Karpas-422 (cell line): ENCODE data around the gene CAMK2A. TPM values are rescaled to one million over a fixed set of nuclear protein-coding genes. Genes with fewer than 3 reads are reported as not detected.

Experiments
- DNase-seq: peaks from one replicate; pipeline ENCODE4 v3.0.0-alpha.2; 2015
- H2AFZ ChIP-seq: fragments of 200-600 bp; sonication (generic); 2 replicates; pipeline ENCODE4 v1.6.1; 2014; ENCODE audit warnings: antibody characterized with exemption, low read length, mixed read lengths
- H3K27ac ChIP-seq: fragments of 200-600 bp; sonication (generic); 2 replicates; pipeline ENCODE4 v1.5.1; 2014; ENCODE audit warnings: mild to moderate bottlenecking, low read length, moderate library complexity
- H3K27me3 ChIP-seq: fragments of 200-600 bp; sonication (generic); 2 replicates; pipeline ENCODE4 v1.6.1; 2014; ENCODE audit warnings: low read length, mixed read lengths
- H3K36me3 ChIP-seq: fragments of 200-600 bp; sonication (generic); 2 replicates; pipeline ENCODE4 v1.6.1; 2014; ENCODE audit warnings: low read length, mixed read lengths; ENCODE audit not compliant: insufficient read depth
- H3K4me1 ChIP-seq: fragments of 200-600 bp; sonication (generic); 2 replicates; pipeline ENCODE4 v1.6.1; 2014; ENCODE audit warnings: mild to moderate bottlenecking, low read length, mixed read lengths
- H3K4me2 ChIP-seq: fragments of 200-600 bp; sonication (generic); 2 replicates; pipeline ENCODE4 v1.6.1; 2014; ENCODE audit warnings: low read length, low read depth, mild to moderate bottlenecking; ENCODE audit not compliant: poor library complexity, severe bottlenecking
- H3K4me3 ChIP-seq: fragments of 200-600 bp; sonication (generic); 2 replicates; pipeline ENCODE4 v1.5.1; 2014; ENCODE audit warnings: mild to moderate bottlenecking, antibody characterized with exemption, low read length, mixed read lengths
- H3K79me2 ChIP-seq: fragments of 200-600 bp; sonication (generic); 2 replicates; pipeline ENCODE4 v1.6.1; 2014; ENCODE audit warnings: mild to moderate bottlenecking, low read length, mixed read lengths
- H3K9ac ChIP-seq: fragments of 200-600 bp; sonication (generic); 2 replicates; pipeline ENCODE4 v1.6.0; 2014; ENCODE audit warnings: low read length
- H3K9me2 ChIP-seq: fragments of 200-600 bp; sonication (generic), shearing (Covaris generic); replicated peaks from 2 replicates; pipeline ENCODE4 v1.6.0; 2014; ENCODE audit warnings: mild to moderate bottlenecking, low read length, moderate library complexity; ENCODE audit not compliant: insufficient read depth
- H3K9me3 ChIP-seq: fragments of 300-700, 200-600 bp; sonication (generic); 2 replicates; pipeline ENCODE4 v1.6.1; 2014; ENCODE audit warnings: low read length, mixed read lengths
- H4K20me1 ChIP-seq: fragments of 200-600 bp; sonication (generic); 2 replicates; pipeline ENCODE4 v1.6.1; 2014; ENCODE audit warnings: mild to moderate bottlenecking, antibody characterized with exemption, low read length, low read depth; ENCODE audit not compliant: insufficient read depth
- total RNA-seq: library from RNA; depleted of rRNA; stranded (reverse); fragments of >200 nt; shearing (Covaris generic); gene quantifications from 2 replicates; pipeline ENCODE4 v1.2.3, GENCODE V29; 2014; ENCODE audit warnings: low replicate concordance; rRNA removed

CAMK2A gene
- total RNA-seq, result not detected in 2 replicates

DNA sequence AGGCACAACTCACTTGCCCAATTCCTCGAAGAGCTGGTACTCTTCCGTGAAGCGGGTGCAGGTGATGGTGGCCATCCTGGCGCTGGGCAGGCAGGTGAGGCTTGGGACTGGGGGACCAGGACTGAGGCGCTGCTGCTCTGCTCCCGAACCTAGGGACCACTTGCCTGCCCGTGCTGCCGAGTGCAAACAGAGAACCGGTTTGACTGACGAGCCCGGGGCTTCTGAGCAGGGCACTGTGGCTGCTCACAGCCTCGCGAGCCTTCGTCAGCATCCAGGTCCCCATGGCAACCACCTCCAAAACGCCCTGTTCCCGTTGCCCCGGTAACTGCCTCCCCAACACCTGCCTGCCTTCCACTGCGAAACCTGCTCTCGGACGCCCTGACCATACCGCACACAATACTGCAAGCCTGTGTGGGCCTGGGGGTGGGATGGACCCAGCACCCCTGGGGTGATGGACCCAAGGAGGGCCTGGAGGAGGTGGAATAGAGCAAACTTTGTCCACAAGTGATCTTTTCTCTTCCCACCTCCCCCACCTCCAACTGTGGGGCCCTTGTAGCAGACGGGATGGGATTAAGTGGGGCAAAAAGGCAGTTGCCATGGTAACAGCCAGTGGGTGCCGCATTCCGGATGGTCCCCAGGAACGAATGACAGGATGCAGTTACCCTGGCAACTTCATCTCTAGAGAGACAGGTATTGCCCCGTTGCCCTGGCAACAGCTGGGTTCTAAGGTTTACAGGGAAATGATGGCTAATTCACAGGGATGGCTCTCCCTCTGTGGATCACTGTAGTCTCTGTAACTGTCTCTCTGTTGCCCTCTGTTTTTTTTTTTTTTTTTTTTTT, at the start of gene CAMK2A:
TSS of gene CAMK2A (minus strand) at position 223 of the 840 bp plus-strand sequence. CDS start at position 75, 148 bp downstream.
- H3K9me2 ChIP-seq, result no peaks in the 10 kb centered on the region
- no peak within 1 kb of the TSS for H3K27ac ChIP-seq
- no peaks in the 10 kb centered on the region for H3K9me3 ChIP-seq
- DNase-seq, result no peak
- H3K4me2 ChIP-seq, result no peak within 1 kb of the TSS
- H3K4me3 ChIP-seq, result no peak within 1 kb of the TSS
- H3K36me3 ChIP-seq, result no peaks in the 10 kb centered on the region
- no peaks in the 10 kb centered on the region for H3K27me3 ChIP-seq
- no peak within 1 kb of the TSS for H2AFZ ChIP-seq
- no peaks in the 10 kb centered on the region for H3K4me1 ChIP-seq
- H4K20me1 ChIP-seq, result no peaks in the 10 kb centered on the region
- no peak within 1 kb of the TSS for H3K9ac ChIP-seq
- H3K79me2 ChIP-seq, result no peaks in the 10 kb centered on the region

DNA sequence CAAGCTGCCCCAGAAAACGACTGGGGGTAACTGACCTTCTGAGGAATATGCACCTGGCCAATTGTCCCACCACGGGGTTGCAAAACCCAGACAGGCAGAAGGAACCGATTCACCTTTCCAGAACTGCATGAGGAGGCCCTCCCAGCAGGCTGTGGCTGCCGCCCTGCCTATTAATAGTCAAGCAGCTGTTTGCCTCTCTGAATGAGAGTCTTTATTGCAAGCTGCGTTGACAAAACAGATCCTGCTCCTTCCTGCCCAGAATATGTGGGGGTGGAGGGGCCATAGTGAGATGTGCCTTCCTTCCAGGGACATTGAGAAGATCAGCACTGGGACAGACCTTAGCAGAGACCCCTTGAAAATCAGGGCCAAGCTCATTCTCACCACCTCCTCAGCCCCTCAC, 49.6 kb upstream of the CAMK2A start:
- Histone ChIP-seq H3K9ac (no peak overlapping the region), H3K4me2 (no peak overlapping the region), H4K20me1 (no peaks in the 10 kb centered on the region), H3K36me3 (no peaks in the 10 kb centered on the region), H3K9me3 (no peaks in the 10 kb centered on the region), H3K4me3 (no peak overlapping the region), H3K27ac (no peak overlapping the region), H3K4me1 (no peaks in the 10 kb centered on the region), H3K9me2 (no peaks in the 10 kb centered on the region), H3K27me3 (no peaks in the 10 kb centered on the region), H2AFZ (no peak overlapping the region), H3K79me2 (no peaks in the 10 kb centered on the region)
- no peak for DNase-seq

DNA sequence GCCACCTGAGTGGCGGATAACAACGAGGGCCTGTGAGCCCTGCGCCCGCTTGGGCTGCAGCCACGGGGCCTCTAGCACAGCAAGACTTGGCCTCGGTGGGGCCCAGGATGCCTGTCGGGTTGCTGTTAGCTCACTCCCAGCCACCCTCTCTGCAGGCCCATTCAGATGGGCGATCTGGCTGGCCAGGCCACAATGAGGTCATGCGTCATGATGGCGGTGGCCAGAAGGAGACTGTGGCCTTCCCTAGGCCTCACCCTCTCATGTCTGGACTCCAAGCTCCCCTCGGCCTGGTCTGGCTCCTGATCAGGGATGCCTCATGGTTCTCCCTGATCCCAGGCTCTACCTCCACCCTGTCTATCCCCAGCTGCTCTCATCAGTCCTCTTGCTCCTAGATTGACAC, 49.0 kb upstream of the CAMK2A start:
- Histone ChIP-seq H2AFZ (no peak overlapping the region), H3K9ac (no peak overlapping the region), H3K4me1 (no peaks in the 10 kb centered on the region)

DNA sequence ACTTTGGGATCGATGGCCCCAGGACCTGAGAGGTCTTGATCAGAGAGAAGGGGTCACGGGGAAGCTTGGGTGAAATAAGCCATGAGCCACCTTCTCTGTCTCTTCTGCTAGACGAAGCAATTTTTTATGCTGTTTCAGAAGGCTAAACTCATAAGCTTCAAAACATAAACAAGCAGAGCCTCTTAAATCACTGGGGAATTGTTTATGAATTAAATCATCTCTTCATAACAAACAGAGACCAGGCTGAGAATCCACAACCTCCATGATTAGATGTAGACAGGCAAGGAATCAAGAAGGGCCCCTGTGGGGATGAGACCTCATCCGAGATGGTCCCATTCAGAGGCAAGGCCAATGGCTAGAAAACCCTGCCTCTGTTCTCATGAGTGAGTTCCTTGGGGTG, 46.2 kb upstream of the CAMK2A start:
- H3K4me1 ChIP-seq, result no peaks in the 10 kb centered on the region
- H3K79me2 ChIP-seq, result no peaks in the 10 kb centered on the region
- no peaks in the 10 kb centered on the region for H4K20me1 ChIP-seq
- no peaks in the 10 kb centered on the region for H3K9me2 ChIP-seq
- H3K27ac ChIP-seq, result no peak overlapping the region
- H3K9ac ChIP-seq, result no peak overlapping the region
- DNase-seq, result no peak
- H3K4me3 ChIP-seq, result no peak overlapping the region
- no peaks in the 10 kb centered on the region for H3K9me3 ChIP-seq
- no peak overlapping the region for H2AFZ ChIP-seq
- no peaks in the 10 kb centered on the region for H3K27me3 ChIP-seq
- H3K36me3 ChIP-seq, result no peaks in the 10 kb centered on the region
- H3K4me2 ChIP-seq, result no peak overlapping the region

More for the DNA sequence above, 49.0 kb upstream of the CAMK2A start:
- Histone ChIP-seq H4K20me1 (no peaks in the 10 kb centered on the region), H3K4me2 (no peak overlapping the region), H3K36me3 (no peaks in the 10 kb centered on the region), H3K79me2 (no peaks in the 10 kb centered on the region), H3K4me3 (no peak overlapping the region), H3K9me2 (no peaks in the 10 kb centered on the region), H3K9me3 (no peaks in the 10 kb centered on the region), H3K27ac (no peak overlapping the region), H3K27me3 (no peaks in the 10 kb centered on the region)
- DNase-seq, result no peak

DNA sequence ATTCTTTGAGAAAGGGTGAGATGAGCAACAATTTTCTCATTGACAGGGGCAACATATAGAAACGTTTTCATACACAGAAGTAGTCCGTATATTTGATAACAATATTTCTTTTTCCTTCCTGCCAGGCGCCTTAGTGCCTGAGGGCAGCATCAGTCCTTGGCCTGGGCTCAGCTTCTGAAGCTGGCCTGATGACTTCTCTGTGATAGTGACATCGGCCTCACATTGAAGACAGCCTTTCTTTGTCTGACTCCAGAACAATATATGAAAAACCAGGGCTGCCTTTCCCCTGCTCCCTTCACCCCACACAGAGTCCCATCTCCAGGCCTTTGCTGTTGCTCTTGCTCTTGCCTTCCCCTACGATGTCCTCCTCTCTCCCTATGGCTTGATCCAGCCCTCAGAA, 43.8 kb upstream of the CAMK2A start:
- no peaks in the 10 kb centered on the region for H3K9me3 ChIP-seq

DNA sequence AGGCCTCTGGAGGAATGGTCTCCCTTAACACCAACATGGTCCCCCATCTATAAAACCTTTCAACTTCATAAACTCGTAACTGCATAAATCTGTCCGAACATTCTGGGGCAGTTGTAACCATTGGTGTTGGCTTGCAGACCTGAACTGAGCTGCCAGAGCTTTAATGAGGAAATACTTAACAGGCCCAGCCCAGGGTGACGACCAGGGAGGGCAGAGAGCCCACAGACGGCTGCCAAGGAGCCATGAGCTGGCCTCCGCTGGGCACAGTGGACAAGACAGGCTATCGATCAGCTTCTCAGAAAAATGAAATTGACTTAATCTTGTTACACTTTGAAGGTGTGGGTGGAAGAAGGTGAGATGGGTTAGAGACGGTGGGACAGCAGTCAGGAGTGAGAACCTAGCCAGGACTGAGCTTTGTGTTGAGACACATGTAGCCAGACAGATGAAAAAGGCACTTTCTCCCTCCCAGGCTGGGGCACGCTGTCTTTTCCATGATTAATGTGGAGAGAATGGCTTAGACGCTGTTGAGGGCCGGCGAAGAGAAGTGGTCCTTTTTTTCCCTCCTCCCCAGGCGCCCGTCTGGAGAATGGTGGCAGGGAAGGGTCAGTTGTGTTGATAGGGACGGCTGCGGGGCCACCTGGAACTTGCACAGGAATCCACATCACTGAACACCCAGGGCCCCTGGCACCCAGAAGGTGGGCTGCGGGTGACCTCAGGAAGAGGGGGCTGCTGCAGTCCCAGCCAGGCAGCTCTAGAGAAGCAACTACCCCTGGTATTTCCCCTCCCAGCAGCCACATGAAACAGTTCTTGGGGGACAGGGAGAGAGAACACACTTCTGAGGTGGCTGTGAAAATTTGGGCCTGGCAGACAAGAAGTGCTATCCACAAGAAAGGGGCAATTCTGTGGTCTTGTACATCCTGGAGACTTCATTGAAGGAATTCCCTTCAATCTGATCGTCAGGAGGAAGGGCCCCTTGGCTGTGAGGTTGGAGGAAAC, 40.6 kb upstream of the CAMK2A start:
- Histone ChIP-seq H3K4me1 (no peaks in the 10 kb centered on the region), H2AFZ (no peak overlapping the region), H4K20me1 (no peaks in the 10 kb centered on the region), H3K9me2 (no peaks in the 10 kb centered on the region), H3K36me3 (no peaks in the 10 kb centered on the region), H3K9ac (no peak overlapping the region), H3K27ac (no peak overlapping the region), H3K79me2 (no peaks in the 10 kb centered on the region), H3K4me3 (no peak overlapping the region), H3K27me3 (no peaks in the 10 kb centered on the region), H3K9me3 (no peaks in the 10 kb centered on the region), H3K4me2 (no peak overlapping the region)
- no peak for DNase-seq

More for the DNA sequence above, 43.8 kb upstream of the CAMK2A start:
- Histone ChIP-seq H4K20me1 (no peaks in the 10 kb centered on the region), H3K9ac (no peak overlapping the region), H3K9me2 (no peaks in the 10 kb centered on the region), H3K36me3 (no peaks in the 10 kb centered on the region), H3K27ac (no peak overlapping the region), H3K4me2 (no peak overlapping the region), H3K4me3 (no peak overlapping the region), H3K4me1 (no peaks in the 10 kb centered on the region), H3K79me2 (no peaks in the 10 kb centered on the region), H3K27me3 (no peaks in the 10 kb centered on the region), H2AFZ (no peak overlapping the region)
- DNase-seq, result no peak

DNA sequence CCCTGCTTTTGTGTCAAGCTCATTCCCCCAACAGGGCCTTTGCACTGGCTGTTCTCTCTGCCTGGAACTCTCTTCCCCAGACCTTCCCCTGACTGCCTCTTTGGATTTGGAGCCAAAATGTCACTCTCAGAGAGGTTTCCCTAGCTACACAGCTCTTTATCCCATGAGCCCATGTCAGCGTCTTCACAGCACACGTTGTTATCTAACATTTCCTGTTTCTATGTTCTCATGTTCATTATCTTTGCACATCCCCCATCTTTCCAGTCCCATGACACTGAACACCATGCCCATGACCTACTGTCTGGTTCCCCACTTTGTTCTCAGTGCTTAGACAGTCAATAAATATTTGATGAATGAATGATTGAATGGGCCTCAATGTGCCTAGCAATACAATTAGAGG, 39.5 kb upstream of the CAMK2A start:
- Histone ChIP-seq H3K9me2 (no peaks in the 10 kb centered on the region), H3K4me2 (no peak overlapping the region), H3K9me3 (no peaks in the 10 kb centered on the region), H2AFZ (no peak overlapping the region), H3K4me1 (no peaks in the 10 kb centered on the region), H3K9ac (no peak overlapping the region), H3K27ac (no peak overlapping the region), H4K20me1 (no peaks in the 10 kb centered on the region), H3K36me3 (no peaks in the 10 kb centered on the region), H3K79me2 (no peaks in the 10 kb centered on the region), H3K4me3 (no peak overlapping the region), H3K27me3 (no peaks in the 10 kb centered on the region)
- DNase-seq, result no peak

DNA sequence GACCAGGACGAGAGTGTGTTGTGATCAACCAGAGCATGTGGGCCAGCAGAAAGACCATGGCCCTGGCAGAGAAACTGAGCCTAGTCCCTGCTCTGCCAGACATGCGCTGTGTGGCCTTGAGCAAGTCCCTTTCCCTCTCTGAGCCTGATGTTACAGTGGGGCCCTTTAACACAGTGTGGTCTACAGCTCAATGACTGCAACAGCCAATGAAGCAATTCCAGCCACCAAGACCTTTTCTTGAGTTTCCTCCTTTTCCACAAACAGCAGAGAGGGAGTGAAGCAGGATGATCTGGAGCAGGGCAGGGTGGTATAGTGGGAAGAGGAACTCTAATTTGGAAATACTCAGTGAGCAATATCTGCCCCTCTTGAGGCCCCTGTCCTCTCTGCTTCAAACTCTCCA, 38.9 kb upstream of the CAMK2A start:
- no peaks in the 10 kb centered on the region for H3K79me2 ChIP-seq
- H3K27me3 ChIP-seq, result no peaks in the 10 kb centered on the region
- no peaks in the 10 kb centered on the region for H3K9me2 ChIP-seq
- H2AFZ ChIP-seq, result no peak overlapping the region
- H3K4me3 ChIP-seq, result no peak overlapping the region
- H4K20me1 ChIP-seq, result no peaks in the 10 kb centered on the region
- H3K9ac ChIP-seq, result no peak overlapping the region
- no peaks in the 10 kb centered on the region for H3K4me1 ChIP-seq
- no peak overlapping the region for H3K4me2 ChIP-seq
- DNase-seq, result no peak
- no peaks in the 10 kb centered on the region for H3K36me3 ChIP-seq
- H3K27ac ChIP-seq, result no peak overlapping the region
- no peaks in the 10 kb centered on the region for H3K9me3 ChIP-seq
